HG03520 (cell line): Measurements from ENCODE around the gene ADGRL3.

Experiments used
- ATAC-seq: cut with Tn5 transposase; IDR thresholded peaks from one replicate; pipeline ENCODE4 v1.9.1; 2021; ENCODE audit warnings: mild to moderate bottlenecking, moderate library complexity; ENCODE audit not compliant: unreplicated experiment

ADGRL3 gene

DNA sequence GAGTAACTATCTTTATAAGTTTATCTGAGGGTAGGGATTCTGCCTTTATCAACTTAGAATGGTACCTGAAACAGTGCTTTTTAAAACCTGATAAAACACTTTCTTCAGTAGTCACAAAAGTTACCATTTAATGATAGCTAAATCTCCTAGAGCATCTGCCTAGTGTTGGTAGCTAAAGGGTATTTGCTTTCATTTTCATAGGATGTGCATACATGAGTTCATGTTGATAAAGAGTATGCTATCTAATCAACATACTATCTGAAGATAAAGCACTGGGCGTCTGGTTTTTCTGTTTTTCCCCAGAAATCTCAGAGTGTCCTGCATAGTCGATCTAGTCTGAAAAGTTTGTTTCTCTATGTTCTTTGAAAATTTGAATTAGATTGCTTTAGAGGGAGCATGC is 75.1 kb downstream of the ADGRL3 start:
- ATAC-seq, result no peak

DNA sequence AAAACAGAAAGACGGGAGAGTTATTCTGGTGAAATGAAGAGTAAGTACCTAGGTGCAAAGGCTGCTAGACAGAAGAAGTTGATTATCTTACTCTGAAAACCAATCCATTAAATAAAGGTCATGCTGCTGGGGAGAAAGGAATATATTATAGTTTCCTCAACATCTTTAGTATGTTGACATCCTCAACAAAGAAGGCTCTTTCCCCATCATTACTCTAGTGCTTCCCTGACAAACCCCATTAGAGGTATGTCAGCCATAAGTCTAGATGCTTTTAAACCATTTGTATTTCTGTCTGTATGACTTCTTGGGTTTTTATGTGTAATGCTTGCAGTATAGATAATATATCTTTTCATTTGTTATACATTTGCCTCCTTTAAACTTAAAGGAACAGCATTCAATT is 75.9 kb downstream of the ADGRL3 start:
- no peak for ATAC-seq

DNA sequence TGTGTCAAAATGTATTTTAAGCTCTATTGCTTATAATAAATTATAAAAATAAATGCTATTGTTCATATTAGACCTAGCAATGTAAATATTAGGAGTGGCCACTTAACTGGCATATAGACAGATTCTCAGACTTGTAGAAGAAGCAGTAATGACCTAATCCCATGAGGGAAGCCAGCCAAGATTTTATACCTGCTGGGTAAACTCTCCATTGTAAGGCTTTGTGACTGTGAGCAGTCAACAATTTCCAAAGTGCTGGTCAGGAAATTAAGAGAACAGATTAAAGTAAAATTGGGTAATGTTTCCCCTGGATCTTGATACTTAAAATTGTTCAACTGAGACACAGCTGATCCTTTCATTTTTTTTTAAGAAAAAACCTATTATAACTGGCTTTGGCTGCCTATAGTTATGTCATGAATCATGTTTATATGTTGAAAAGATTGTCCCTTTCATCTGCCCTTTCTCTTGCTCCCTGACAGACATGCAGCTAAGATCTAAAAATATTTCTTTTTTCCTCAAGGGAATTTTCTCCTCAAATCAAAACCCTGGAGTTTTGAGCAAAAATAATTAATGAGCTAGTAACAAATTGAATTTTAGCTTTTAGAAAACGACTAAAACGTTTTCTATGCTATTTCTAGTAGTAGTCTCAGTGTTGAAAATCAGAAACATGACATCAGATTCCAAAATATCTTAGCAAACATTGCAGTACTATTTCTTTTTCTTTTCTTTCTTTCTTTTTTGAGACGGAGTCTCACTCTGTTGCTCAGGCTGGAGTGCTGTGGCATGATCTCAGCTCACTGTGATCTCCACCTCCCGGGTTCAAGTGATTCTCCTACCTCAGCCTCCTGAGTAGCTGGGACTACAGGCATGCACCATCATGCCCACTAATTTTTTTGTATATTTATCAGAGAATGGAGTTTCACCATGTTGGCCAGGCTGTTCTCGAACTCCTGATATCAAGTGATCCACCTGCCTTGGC is 77.9 kb downstream of the ADGRL3 start:
- ATAC-seq, result no peak

DNA sequence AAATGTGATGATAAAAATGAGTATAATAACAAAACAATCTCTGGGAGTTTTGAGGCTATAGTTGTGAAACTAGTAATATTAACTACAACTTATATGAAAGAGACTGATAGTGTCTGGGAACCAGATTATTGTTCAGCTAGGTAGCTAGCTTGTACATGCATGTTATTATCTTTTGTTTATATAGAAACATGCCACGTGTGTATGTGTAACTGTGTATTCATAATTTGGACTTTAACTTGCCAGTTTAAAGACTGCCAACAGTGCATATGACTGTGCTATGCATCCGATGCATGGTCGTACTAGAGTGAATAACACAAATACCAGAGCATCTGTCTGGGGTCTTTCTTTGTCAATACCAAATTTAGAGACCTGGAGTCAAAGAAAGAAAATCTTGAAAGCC is 92.2 kb downstream of the ADGRL3 start:
- ATAC-seq, result no peak

DNA sequence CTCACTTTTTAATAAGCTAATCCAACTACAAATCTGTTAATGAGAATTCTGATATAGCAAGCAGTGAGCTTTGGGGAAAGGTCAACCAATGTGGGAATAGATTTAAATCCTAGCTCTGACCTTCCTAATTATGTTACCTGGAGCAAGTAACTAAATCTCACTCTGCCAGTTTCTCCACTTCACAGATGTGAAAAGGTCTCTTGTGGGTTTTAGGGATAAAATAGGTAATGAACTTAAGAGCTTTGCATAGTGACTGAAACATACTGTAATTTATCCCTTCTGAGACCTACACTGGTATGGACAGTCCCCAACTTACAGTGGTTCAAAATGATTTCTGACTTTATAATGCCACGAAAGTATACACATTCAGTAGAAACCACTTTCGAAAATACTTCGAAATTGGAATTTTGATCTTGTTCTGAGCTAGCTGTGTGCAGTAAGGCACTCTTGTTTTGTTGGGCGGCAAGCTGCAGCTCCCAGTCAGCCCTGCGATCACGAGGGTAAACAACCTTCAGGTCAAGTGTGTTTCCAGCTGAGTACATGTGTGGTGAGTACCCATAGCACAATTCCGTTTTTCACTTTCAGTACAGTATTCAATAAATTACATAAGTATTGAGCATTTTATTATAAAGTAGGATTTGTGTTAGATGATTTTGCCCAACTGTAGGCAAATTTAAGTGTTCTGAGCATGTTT is 93.7 kb downstream of the ADGRL3 start:
- no peak for ATAC-seq

DNA sequence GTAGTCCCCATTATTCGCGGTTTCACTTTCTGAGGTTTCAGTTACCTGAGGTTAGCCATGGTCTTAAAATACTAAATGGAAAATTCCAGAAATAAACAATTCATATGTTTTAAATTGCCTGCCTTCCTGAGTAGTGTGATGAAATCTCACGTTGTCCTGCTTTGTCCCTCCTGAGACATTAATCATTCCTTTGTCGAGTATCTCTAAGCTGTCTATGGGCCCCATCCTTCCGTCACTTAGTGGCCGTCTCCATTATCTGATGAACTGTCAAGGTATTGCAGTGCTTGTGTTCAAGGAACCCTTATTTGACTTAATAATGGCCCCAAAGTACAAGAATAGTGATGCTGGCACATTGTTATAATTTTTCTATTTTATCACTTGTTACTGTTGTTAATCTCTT is 94.8 kb downstream of the ADGRL3 start:
- no peak for ATAC-seq

DNA sequence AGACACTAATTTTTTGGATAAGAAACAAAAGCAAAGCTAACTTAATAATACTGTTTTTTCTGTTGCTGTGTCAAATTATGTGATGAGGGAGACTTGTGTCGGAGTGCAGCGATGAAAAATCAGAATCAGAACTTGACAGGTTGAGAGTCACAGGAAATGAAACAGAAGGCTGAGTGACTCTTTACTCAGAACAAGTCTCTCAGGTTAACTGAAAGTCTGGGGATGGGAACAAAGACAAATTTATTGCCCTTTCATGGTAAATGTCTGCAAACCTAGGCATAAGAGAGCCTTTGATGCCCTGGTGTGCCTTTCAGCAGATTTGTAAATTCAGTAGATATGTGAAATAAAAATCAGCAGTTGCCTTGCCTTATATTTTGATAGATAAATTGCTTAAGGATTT is 96.0 kb downstream of the ADGRL3 start:
- ATAC-seq, result no peak

DNA sequence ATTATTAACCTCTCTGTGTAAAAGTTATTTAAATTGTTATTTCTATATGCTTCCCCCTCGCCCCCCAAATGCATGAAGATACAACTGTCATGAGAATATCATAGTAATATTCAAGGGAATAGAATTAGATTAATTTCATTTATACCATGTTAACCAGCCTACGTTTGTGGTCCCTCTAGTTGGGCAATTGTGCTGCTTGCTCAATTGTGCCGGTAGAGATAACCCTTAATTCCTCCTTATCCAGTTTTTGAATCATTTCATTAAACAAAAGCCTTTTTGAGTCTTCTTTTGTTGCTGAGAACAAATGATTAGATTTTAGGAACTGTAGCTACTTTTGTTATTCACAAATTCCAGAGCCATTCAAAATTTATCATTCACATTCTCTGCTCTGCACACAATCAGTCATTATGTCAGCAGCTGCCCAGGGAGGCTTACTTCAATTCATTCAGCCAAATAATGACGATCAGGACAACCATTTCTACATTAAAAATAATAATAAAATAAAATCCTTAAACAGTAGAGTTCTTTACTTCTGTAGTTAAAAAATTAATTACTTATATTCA is 98.1 kb downstream of the ADGRL3 start:
- ATAC-seq, result no peak

DNA sequence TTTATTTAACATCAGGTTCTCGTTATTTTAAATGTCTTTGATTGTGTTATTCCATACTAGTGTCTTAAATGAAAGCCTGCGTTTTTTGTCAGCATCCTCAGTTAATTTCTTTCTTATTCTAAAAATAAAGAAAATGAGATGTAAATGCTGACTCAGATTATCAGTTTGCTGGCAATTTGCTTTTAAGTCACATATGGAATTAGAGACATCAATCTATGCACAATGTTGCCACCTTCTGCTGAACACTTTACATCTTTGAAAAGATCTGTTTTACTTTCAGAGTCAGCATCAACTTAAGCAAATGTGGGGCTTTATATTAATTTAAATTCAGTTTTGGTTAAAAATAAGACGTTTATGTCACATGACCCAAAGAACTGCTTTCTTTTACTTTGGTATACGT is 99.2 kb downstream of the ADGRL3 start:
- ATAC-seq, result no peak

DNA sequence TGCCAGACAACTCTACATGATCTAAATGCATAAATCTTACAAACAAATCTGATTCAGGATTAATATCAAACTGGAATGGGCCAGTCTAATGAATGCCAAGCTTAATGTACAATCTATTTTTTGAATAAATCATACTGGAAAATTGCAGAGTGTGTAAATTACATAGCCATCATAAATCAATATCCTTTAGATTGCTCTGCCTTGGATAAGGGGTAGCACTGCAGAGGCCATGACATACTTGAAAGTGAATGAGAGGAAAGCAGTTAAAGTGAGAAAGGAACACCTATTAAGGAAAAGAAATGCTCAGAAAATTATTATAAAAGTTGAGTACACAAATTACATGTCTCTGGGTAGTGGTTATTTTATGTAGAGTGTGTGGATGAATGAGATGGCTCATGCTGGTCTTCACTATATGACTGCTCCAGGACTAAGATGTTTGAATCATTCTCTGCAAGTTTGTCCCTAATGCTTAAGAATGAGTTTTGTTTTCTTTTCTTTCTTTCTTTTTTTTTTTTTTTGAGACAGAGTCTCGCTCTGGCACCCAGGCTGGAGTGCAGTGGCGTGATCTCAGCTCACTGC is 100.2 kb downstream of the ADGRL3 start:
- ATAC-seq, result no peak

DNA sequence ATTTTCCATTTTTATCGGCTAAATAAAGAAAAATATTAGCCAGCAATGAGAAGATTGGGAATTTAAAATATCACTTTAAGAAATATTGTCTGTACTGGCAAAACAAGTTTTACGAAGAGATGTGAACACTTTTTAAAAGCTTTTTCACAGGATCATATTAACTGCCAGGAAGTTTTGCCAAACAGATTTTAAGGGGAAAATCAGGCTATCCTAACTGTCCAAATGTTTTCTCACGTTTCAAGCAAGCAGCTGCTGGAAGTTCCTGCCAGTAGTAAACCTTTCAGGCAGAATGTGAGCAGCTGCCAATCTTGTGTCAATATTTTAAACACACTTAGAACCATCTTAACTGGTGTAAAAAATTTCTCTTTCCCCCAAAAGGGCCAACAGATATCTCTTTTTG is 101.1 kb downstream of the ADGRL3 start:
- ATAC-seq, result no peak

DNA sequence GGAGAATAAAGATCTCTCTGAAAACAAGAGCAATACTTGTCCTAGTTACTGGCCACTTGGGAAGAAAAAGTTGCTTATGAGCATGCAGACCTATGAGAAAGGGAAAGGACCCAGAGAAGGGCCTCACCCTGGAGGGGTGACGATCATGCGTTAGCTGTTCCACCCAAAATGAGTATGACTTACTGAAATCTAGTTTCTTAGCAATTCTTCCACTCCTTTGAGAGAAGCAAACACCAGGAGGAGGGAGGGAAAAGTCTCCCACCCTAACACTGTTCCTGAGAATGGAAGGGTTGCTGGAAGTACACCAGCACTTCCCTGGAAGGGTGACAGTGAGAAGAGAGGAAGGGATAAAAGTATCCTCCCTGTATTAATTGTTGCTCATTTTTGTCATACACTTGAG is 107.9 kb downstream of the ADGRL3 start:
- ATAC-seq, result no peak

DNA sequence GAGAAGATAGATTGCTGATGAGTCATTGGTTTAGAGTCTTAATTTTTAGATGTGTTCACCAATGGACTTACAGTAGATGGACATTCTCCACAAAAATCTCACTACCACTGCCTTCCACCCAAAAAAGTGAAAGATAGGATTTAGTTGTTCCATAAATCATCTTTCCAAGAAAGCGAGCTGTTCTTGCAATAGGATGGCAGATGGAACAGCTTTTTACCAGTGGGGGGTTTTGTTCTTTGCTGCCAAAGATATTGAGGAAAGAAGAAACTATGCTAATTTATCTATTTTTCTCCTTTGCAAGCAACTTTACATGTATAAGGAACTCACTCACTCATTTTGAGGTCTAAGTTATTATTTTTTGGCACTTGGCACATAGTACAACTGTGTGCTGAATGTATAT is 109.5 kb downstream of the ADGRL3 start:
- no peak for ATAC-seq

DNA sequence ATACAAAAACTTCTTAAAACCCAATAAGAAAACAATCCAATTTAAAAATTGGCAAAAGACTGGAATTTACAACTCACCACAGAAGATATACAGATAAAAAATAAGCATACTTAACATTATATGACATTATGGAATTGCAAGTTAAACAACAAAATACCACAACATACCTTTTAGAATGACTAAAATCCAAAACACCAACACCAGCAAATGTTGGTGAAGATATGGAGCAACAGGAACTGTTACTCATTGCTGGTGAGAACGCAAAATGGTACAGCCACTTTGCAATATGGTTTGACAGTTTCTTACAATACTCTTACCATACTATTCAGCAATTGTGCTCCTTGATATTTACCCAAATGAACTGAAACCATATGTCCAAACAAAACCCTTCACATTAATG is 112.4 kb downstream of the ADGRL3 start:
- ATAC-seq, result no peak

DNA sequence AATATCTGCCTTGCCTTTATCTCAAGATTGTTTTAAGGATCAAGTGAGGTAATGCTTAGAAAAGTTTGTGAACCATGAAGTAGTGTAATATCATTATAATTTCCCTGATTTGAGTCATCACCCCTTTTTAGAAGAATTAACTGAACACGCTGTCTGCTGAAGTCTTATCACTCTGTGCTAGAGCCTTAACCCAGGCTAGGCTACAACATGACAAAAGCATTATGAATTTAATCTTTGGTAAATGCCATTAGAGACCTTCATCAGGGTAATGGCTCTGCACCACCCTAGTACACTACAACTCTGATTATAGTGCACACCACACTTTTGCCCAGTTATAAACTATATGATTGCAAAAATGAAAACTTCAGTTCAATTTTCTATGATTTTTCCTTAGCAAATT is 118.3 kb downstream of the ADGRL3 start:
- no peak for ATAC-seq

DNA sequence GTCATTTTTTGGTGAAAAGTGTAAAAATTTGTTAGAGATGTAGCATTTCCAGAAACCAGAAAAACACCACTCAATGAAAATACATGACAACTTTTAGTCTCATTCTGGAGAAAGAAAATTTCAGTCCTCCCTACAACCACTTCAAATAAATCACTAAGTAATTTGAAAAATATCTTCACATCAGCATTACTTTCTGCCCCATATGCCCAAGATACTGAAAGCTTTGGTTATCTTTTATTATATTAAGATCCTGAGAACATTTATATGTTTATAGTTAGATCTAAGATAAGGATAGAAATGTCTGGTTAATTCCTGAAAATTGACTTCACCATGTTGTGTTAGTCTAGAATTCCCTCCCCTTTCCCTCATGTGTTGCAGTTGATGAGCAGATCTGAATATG is 119.0 kb downstream of the ADGRL3 start:
- ATAC-seq, result no peak

DNA sequence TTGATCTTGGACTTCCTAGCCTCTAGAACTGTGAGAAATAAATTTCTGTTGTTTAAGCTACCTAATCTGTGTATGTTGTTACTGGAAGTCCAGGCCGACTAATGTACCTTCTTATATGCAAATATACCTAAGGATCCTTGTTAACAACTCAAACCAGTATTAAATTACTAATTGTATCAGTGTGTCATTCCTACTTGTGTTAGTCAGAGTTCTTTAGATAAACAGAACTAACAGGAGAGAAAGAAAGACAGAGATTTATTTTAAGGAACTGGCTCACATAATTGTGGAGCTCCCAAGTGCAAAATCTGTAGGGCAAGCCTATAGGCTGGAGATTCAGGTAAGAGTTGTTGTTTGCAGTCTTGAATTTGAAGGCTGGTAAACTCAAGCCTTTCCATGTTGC is 120.0 kb downstream of the ADGRL3 start:
- no peak for ATAC-seq

DNA sequence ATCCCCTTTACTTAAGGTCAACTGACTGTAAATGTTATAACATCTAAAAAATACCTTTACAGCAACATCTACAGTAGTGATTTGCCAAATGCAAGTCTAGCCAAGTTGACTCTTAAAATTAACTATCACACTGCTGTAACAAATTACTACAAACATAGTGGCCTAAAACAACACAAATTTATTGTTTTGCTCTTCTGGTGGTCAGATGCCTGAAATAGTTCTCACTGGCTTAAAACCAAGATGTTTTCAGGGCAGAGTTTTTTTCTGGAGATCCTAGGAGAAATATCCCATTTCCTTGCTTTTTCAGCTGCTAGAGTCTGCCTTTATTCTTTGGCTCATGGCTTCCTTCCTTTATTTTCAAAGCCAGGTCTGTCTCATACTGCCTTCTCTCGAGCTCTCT is 120.5 kb downstream of the ADGRL3 start:
- no peak for ATAC-seq

DNA sequence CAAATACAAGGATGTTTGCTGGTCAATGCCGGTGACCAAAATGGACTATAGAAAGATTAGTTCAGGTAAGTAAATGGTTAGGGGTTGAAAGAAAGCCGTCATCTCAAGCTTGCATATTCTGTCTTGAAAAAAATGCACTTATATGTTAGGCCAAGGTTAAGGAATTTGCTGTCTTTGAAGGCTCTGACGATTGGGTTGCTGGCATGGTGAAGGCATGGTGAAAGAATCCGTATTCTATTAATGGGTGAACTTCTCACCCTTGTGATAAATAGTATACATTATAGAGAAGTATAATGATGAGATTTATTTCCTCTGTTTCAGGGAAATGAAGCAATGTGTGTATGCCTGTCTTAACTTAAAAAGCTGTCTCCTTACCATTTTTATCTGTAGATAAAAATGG is 132.6 kb downstream of the ADGRL3 start:
- no peak for ATAC-seq

DNA sequence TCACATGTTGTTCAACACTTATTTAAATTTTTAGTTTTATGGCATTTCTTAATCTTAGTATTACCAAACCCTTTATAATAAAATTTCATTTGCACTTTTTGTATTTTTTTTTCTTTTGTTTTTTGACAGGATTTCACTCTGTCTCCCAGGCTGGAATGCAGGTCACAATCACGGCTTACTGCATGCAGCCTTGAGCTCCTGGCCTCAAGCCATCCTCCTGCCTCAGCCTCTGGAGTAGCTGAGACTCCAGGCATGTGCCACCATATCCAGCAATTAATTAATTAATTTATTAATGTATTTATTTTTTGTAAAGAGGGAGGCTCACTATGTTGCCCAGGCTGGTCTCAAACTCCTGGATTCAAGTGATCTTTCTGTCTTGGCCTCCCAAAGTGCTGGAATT is 133.4 kb downstream of the ADGRL3 start:
- ATAC-seq, result no peak

DNA sequence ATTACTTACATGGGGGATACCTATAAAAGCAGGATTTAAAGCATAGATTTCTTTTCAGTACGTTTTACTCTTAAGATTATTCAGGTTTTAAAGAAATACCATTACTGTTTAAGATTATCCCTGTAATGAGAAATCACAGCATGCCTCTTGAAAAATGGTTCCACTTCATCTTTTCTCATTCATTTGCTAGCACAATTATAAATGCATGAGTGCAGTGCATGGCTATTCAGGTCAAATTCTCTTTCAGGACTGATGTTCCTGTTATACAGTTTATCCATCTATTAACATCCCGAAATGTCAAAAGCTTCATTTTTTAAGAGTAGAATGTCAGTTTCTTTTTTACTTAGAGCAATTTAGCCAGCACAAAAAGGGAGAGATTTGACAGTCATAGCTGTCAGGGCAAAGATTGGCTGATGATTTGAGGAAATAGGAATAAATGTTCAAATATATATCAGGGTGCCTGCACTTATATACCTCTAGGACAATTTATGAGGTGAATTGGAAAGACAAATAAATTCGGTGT is 135.2 kb downstream of the ADGRL3 start:
- ATAC-seq, result no peak
